MM.1S (cell line): ENCODE results near the gene TMOD1.

ENCODE experiments used
- EZH2 ChIP-seq: fragments of 300-600 bp; sonication (generic); optimal IDR thresholded peaks from 2 replicates; pipeline ENCODE3; 2017; ENCODE audit warnings: low read depth, mild to moderate bottlenecking, antibody characterized with exemption, low read length, mixed read lengths
- EZH2phosphoT487 ChIP-seq: fragments of 300-600 bp; sonication (generic); IDR thresholded peaks from 2 replicates; pipeline ENCODE4 v1.6.1; 2018; ENCODE audit warnings: antibody characterized with exemption, low read length
- TF ChIP-seq, protein P1 (sequence below): fragments of 300-600 bp; sonication (generic); IDR thresholded peaks from 2 replicates; pipeline ENCODE4 v1.5.1; 2016; ENCODE audit warnings: antibody characterized with exemption, low read length, mixed read lengths

DNA sequence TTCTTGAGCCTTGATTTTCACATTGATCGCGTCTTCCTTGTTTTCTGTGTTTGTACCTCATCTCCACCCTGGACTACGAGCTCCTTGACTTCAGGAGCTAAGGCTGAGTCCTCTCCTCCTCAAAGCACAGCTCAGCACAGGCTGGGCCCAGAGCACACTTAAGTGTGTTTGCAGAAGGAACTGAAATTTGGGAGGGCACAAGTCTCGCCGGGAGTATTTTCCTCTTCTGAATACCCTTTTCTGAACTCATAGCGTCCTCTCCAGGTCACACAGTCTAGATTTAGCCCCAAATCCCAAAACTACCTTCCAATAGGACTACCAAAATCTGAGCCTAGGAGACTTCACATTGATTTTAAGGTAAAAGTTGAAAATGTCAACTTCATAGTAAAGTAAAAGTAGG is 90.1 kb downstream of the TMOD1 start:
- TF ChIP-seq EZH2phosphoT487 (no peak), EZH2 (no peak)
- TF ChIP-seq, protein P1, sequence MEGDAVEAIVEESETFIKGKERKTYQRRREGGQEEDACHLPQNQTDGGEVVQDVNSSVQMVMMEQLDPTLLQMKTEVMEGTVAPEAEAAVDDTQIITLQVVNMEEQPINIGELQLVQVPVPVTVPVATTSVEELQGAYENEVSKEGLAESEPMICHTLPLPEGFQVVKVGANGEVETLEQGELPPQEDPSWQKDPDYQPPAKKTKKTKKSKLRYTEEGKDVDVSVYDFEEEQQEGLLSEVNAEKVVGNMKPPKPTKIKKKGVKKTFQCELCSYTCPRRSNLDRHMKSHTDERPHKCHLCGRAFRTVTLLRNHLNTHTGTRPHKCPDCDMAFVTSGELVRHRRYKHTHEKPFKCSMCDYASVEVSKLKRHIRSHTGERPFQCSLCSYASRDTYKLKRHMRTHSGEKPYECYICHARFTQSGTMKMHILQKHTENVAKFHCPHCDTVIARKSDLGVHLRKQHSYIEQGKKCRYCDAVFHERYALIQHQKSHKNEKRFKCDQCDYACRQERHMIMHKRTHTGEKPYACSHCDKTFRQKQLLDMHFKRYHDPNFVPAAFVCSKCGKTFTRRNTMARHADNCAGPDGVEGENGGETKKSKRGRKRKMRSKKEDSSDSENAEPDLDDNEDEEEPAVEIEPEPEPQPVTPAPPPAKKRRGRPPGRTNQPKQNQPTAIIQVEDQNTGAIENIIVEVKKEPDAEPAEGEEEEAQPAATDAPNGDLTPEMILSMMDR: no peak
